SK-N-SH (cell line): Measurements from ENCODE around the gene CPEB4. TPM values are rescaled to one million over a fixed set of nuclear protein-coding genes. Genes with fewer than 3 reads are reported as not detected.

Source experiments
- CTCF ChIA-PET: fragments of 300-600, 350-600 bp; formaldehyde crosslinking; extraction: SDS; loops from one replicate; lab custom pipeline; 2021; lab: Yijun Ruan, JAX
- POLR2A ChIA-PET: fragments of 350-600 bp; sonication (Branson Sonifier 250); formaldehyde crosslinking; extraction: SDS; loops from one replicate; lab custom pipeline; 2020; ENCODE audit warnings: antibody characterized with exemption, inconsistent platforms; lab: Yijun Ruan, JAX
- DNase-seq: peaks from one replicate; pipeline ENCODE4 v3.0.0; 2012
- H2AFZ ChIP-seq: fragments of 200-600 bp; sonication (generic); 2 replicates; pipeline ENCODE4 v1.8.1; 2016; ENCODE audit warnings: antibody characterized with exemption, mild to moderate bottlenecking, low read depth
- H3F3A ChIP-seq: fragments of 200-600 bp; sonication (generic); replicated peaks from 2 replicates; pipeline ENCODE3; 2016; ENCODE audit warnings: antibody characterized with exemption, mild to moderate bottlenecking; ENCODE audit not compliant: insufficient read depth
- H3K27ac ChIP-seq, 2 experiments: fragments of 200-500 bp in 1 of 2; fragments of 200-600 bp in 1 of 2; sonication (Bioruptor generic) in 1 of 2; sonication (generic), shearing (Covaris generic) in 1 of 2; 2 replicates each; pipeline versions ENCODE4 v1.5.1 to v1.6.1; 2014 to 2016; ENCODE audit warnings: low read depth in 2 of 2, inconsistent platforms in 1 of 2, low read length in 1 of 2, mild to moderate bottlenecking in 1 of 2, mixed read lengths in 1 of 2
- H3K27me3 ChIP-seq: fragments of 200-600 bp; sonication (generic), shearing (Covaris generic); 2 replicates; pipeline ENCODE4 v1.6.1; 2016; ENCODE audit warnings: mixed run types; ENCODE audit not compliant: insufficient read depth
- H3K36me3 ChIP-seq, 2 experiments: fragments of 200-500 bp in 1 of 2; fragments of 200-600 bp in 1 of 2; sonication (Bioruptor generic) in 1 of 2; sonication (generic) in 1 of 2; replicated peaks in 1 of 2; 2 replicates each; pipeline versions ENCODE3 to v1.5.1; 2014 to 2016; ENCODE audit warnings: low read length in 1 of 2, mild to moderate bottlenecking in 1 of 2; ENCODE audit not compliant: insufficient read depth in 2 of 2, control insufficient read depth in 1 of 2
- H3K4me1 ChIP-seq, 2 experiments: fragments of 200-500 bp in 1 of 2; fragments of 200-600 bp in 1 of 2; sonication (Bioruptor generic) in 1 of 2; sonication (generic), shearing (Covaris generic) in 1 of 2; 2 replicates each; pipeline versions ENCODE4 v1.5.1 to v1.6.1; 2014 to 2016; ENCODE audit warnings: low read depth in 1 of 2, low read length in 1 of 2, mixed run types in 1 of 2; ENCODE audit not compliant: insufficient read depth in 2 of 2, control insufficient read depth in 1 of 2
- H3K4me2 ChIP-seq: fragments of 200-600 bp; sonication (generic), shearing (Covaris generic); 2 replicates; pipeline ENCODE4 v1.6.1; 2017; ENCODE audit warnings: mixed run types
- H3K4me3 ChIP-seq, 2 experiments: fragments of 200-500 bp in 1 of 2; fragments of 200-600 bp in 1 of 2; sonication (Bioruptor generic) in 1 of 2; sonication (generic), shearing (Covaris generic) in 1 of 2; 2 replicates each; pipeline versions ENCODE4 v1.5.1 to v1.8.1; 2014 to 2016; ENCODE audit warnings: low read depth in 2 of 2, inconsistent platforms in 1 of 2, low read length in 1 of 2, mild to moderate bottlenecking in 1 of 2, mixed read lengths in 1 of 2, moderate library complexity in 1 of 2
- H3K79me2 ChIP-seq: fragments of 200-600 bp; sonication (generic); 2 replicates; pipeline ENCODE4 v1.8.1; 2017; ENCODE audit warnings: mild to moderate bottlenecking; ENCODE audit not compliant: insufficient read depth
- H3K9ac ChIP-seq: fragments of 200-600 bp; sonication (generic); 2 replicates; pipeline ENCODE4 v1.6.1; 2017; ENCODE audit warnings: mixed run types
- H3K9me2 ChIP-seq: fragments of 200-600 bp; sonication (generic); 2 replicates; pipeline ENCODE4 v1.6.1; 2017; ENCODE audit warnings: mixed run types
- H3K9me3 ChIP-seq: fragments of 200-600 bp; sonication (generic); 2 replicates; pipeline ENCODE4 v1.6.1; 2017; ENCODE audit warnings: mixed run types, mild to moderate bottlenecking, moderate library complexity
- H4K20me1 ChIP-seq: fragments of 200-600 bp; sonication (generic); 2 replicates; pipeline ENCODE4 v1.6.1; 2017; ENCODE audit warnings: mild to moderate bottlenecking, mixed run types; ENCODE audit not compliant: insufficient read depth
- ELF1 ChIP-seq: IDR thresholded peaks from 2 replicates; pipeline ENCODE4 v1.4.0; 2012
- EP300 ChIP-seq, 2 experiments: IDR thresholded peaks; 2 replicates each; pipeline versions ENCODE4 v1.4.0 to v1.6.1; 2012; ENCODE audit warnings: borderline replicate concordance in 1 of 2, low read depth in 1 of 2, low read length in 1 of 2
- FOXM1 ChIP-seq: IDR thresholded peaks from 2 replicates; pipeline ENCODE4 v1.4.0; 2012; ENCODE audit warnings: low read depth, mild to moderate bottlenecking
- MEF2A ChIP-seq: IDR thresholded peaks from 2 replicates; pipeline ENCODE4 v1.4.0; 2012; ENCODE audit warnings: low read depth, borderline replicate concordance
- MXI1 ChIP-seq: IDR thresholded peaks from 2 replicates; pipeline ENCODE4 v1.6.1; 2012; ENCODE audit warnings: mild to moderate bottlenecking, low read depth, low read length, improper control_type of control experiment
- POLR2AphosphoS5 ChIP-seq: IDR thresholded peaks from 2 replicates; pipeline ENCODE4 v1.6.1; 2012; ENCODE audit warnings: low read depth, low read length
- RAD21 ChIP-seq: IDR thresholded peaks from 2 replicates; pipeline ENCODE4 v1.6.1; 2012; ENCODE audit warnings: mild to moderate bottlenecking, low read length
- RCOR1 ChIP-seq: fragments of 150-350 bp; IDR thresholded peaks from 2 replicates; pipeline ENCODE4 v1.6.1; 2017; ENCODE audit warnings: antibody characterized with exemption, low read length
- RFX5 ChIP-seq: IDR thresholded peaks from 2 replicates; pipeline ENCODE4 v1.6.1; 2012; ENCODE audit warnings: mild to moderate bottlenecking, improper control_type of control experiment, low read length
- SIN3A ChIP-seq: IDR thresholded peaks from 2 replicates; pipeline ENCODE4 v1.6.1; 2012; ENCODE audit warnings: low read depth, mild to moderate bottlenecking, low read length, moderate library complexity, borderline replicate concordance
- SMC3 ChIP-seq: IDR thresholded peaks from 2 replicates; pipeline ENCODE4 v1.6.1; 2012; ENCODE audit warnings: low read depth, low read length, improper control_type of control experiment
- TAF1 ChIP-seq: IDR thresholded peaks from 2 replicates; pipeline ENCODE4 v1.6.1; 2012; ENCODE audit warnings: low read depth, mild to moderate bottlenecking, low read length, moderate library complexity, borderline replicate concordance
- TCF12 ChIP-seq: IDR thresholded peaks from 2 replicates; pipeline ENCODE4 v1.4.0; 2012
- TEAD4 ChIP-seq: IDR thresholded peaks from 2 replicates; pipeline ENCODE4 v1.4.0; 2012; ENCODE audit warnings: mild to moderate bottlenecking, borderline replicate concordance; ENCODE audit not compliant: insufficient read depth
- YY1 ChIP-seq: IDR thresholded peaks from 2 replicates; pipeline ENCODE4 v1.4.0; 2012; ENCODE audit warnings: low read depth, mild to moderate bottlenecking
- WGBS: methylation state at CpG from one replicate; pipeline ENCODE4 v1.1.6; 2017; ENCODE audit warnings: low lambda C conversion rate; 5-methylcytosine and 5-hydroxymethylcytosine counted together
- polyA plus RNA-seq, 3 experiments: library from polyadenylated mRNA; depleted of rRNA; stranded (reverse); fragments of >200 nt; gene quantifications; 2 replicates each; pipeline ENCODE4 v1.2.3, GENCODE V29; 2012
- TF ChIP-seq, protein P1 (sequence below): IDR thresholded peaks from 2 replicates; pipeline ENCODE4 v1.4.0; 2012; ENCODE audit warnings: low read depth
- TF ChIP-seq, protein P2 (sequence below): IDR thresholded peaks from 2 replicates; pipeline ENCODE4 v1.6.1; 2012; ENCODE audit warnings: mild to moderate bottlenecking, low read depth, low read length, moderate library complexity
- TF ChIP-seq, protein P3 (sequence below): IDR thresholded peaks from 2 replicates; pipeline ENCODE4 v1.4.0; 2012; ENCODE audit warnings: low read depth, borderline replicate concordance
- TF ChIP-seq, protein P4 (sequence below): fragments of 200-600 bp; sonication (generic); IDR thresholded peaks from 2 replicates; pipeline ENCODE4 v1.6.1; 2017; ENCODE audit warnings: antibody characterized with exemption, mild to moderate bottlenecking, moderate library complexity

Gene CPEB4
- polyA plus RNA-seq, 1 of the 3 experiments (the other 2 are of a cell fraction) = 6.8 TPM

DNA sequence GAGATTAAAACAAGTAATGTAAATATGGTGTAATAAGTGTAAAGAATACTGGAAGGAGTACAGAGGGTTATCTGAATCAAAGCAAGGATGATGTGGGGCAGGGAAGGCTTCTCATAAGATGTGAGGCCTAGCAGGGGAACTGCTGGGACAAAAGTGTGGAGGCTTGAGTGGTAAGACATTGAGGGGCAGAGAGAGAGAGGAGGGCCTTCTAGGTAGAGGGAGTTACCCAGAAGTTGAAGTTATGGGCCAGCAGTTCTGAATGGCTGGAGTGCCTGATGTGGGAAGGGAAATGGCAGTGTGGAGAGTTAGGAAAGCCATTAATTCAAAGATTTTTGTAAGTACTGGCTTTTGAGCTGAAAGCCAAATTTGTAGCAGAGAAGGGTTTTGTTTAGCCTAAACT is 36.8 kb downstream of the CPEB4 start:
- peaks cover 3% of the 10 kb centered on the region; the same call in 1 of the 2 replicates for H4K20me1 ChIP-seq
- H3K4me3 ChIP-seq = no peak overlapping the region
- peaks cover 5% of the 10 kb centered on the region in 2 experiments for H3K36me3 ChIP-seq
- H3K9ac ChIP-seq = no peak overlapping the region
- H3K27me3 ChIP-seq = no peaks in the 10 kb centered on the region
- H3K4me2 ChIP-seq = no peak overlapping the region
- peak overlapping the region in 1 of 2 experiments; percentile 30; a peak in 2 of 4 replicates for H3K27ac ChIP-seq
- no peaks in the 10 kb centered on the region for H3K9me3 ChIP-seq
- peaks cover 78% of the 10 kb centered on the region for H3K79me2 ChIP-seq
- ChIA-PET POLR2A (no interaction called here), CTCF (interaction anchor here (0.6 to 2.9 kb wide), 40 partner anchors 8 to 392 kb away, joined by 3 to 45 read pairs (median 4); partner anchors contain the start of gene CPEB4)
- DNase-seq = no peak
- H3K9me2 ChIP-seq = no peaks in the 10 kb centered on the region
- TF ChIP-seq YY1 = no peak
- TF ChIP-seq EP300 (IDR thresholded peaks at IDR 0.05; ENCODE audit: borderline replicate concordance in 1 of 2, low read depth in 1 of 2, low read length in 1 of 2) = no peak
- no peak for TF ChIP-seq MXI1
- no peak for TF ChIP-seq SMC3
- no peak for TF ChIP-seq ELF1
- TF ChIP-seq RCOR1 = no peak
- TF ChIP-seq, protein P1, sequence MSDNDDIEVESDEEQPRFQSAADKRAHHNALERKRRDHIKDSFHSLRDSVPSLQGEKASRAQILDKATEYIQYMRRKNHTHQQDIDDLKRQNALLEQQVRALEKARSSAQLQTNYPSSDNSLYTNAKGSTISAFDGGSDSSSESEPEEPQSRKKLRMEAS = no peak
- TF ChIP-seq FOXM1 = no peak
- no peak for TF ChIP-seq SIN3A
- TF ChIP-seq TAF1 = no peak
- TF ChIP-seq TEAD4 = no peak
- H3F3A ChIP-seq = peaks cover 14% of the 10 kb centered on the region
- no peak overlapping the region for H2AFZ ChIP-seq
- peaks cover 8 to 30% of the 10 kb centered on the region in 2 experiments for H3K4me1 ChIP-seq

DNA sequence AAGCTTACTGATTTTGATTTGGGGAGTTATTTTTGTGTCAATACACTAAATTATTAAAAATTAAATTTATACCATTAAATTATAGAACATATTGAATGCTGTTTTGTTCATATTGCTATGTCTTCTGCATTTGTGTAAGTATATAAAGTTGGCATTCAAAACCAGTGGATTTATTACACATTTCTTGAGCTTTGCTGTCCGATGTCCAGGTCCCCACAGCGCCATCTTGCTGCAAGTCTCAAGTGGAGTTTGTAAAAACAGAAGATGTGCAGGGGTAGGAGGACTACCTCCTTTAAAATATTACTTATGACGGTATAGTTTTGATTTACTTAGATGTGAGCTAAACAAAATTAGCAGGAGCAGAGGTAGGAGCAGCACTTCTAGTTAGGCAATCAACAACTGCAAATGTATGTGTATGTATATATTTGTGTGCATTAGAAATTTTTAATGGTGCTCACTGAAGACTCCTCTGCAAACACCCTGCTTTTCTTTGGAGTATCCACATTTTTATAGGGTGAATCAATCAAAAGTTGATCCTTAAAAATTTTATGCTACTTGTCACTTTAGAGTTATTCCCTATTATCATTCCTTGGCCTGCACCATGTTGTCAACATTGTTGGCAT is 37.4 kb downstream of the CPEB4 start:
- 0 out of 2 replicates have a peak overlapping the region, but pooled peaks have one; percentile 14 for H3K4me2 ChIP-seq
- 56% methylated on average over 3 of the region's 3 CpGs for WGBS
- H3K27ac ChIP-seq = no peak overlapping the region
- no peak overlapping the region for H3K9ac ChIP-seq
- H3K9me3 ChIP-seq = no peaks in the 10 kb centered on the region
- peaks cover 76% of the 10 kb centered on the region for H3K79me2 ChIP-seq
- peak overlapping the region in 1 of 2 experiments; percentile 28; a peak in 1 of 4 replicates for H3K4me3 ChIP-seq
- H3F3A ChIP-seq = peaks cover 11% of the 10 kb centered on the region
- no peak overlapping the region for H2AFZ ChIP-seq
- CTCF ChIA-PET = interaction anchor here (0.6 to 2.9 kb wide), 43 partner anchors 9 to 391 kb away, joined by 3 to 45 read pairs (median 4); partner anchors contain the start of gene CPEB4
- H3K27me3 ChIP-seq = no peaks in the 10 kb centered on the region
- peaks cover 5 to 11% of the 10 kb centered on the region in 2 experiments for H3K36me3 ChIP-seq
- peaks cover 6 to 23% of the 10 kb centered on the region in 2 experiments for H3K4me1 ChIP-seq
- no peak for DNase-seq
- POLR2A ChIA-PET = interaction anchor here (0.7 kb wide), 1 partner anchor 36 kb away, joined by 3 read pairs; no protein-coding TSS in a partner anchor
- no peaks in the 10 kb centered on the region for H3K9me2 ChIP-seq
- H4K20me1 ChIP-seq = peaks cover 3% of the 10 kb centered on the region; the same call in 1 of the 2 replicates
- TF ChIP-seq, protein P2, sequence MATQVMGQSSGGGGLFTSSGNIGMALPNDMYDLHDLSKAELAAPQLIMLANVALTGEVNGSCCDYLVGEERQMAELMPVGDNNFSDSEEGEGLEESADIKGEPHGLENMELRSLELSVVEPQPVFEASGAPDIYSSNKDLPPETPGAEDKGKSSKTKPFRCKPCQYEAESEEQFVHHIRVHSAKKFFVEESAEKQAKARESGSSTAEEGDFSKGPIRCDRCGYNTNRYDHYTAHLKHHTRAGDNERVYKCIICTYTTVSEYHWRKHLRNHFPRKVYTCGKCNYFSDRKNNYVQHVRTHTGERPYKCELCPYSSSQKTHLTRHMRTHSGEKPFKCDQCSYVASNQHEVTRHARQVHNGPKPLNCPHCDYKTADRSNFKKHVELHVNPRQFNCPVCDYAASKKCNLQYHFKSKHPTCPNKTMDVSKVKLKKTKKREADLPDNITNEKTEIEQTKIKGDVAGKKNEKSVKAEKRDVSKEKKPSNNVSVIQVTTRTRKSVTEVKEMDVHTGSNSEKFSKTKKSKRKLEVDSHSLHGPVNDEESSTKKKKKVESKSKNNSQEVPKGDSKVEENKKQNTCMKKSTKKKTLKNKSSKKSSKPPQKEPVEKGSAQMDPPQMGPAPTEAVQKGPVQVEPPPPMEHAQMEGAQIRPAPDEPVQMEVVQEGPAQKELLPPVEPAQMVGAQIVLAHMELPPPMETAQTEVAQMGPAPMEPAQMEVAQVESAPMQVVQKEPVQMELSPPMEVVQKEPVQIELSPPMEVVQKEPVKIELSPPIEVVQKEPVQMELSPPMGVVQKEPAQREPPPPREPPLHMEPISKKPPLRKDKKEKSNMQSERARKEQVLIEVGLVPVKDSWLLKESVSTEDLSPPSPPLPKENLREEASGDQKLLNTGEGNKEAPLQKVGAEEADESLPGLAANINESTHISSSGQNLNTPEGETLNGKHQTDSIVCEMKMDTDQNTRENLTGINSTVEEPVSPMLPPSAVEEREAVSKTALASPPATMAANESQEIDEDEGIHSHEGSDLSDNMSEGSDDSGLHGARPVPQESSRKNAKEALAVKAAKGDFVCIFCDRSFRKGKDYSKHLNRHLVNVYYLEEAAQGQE = no peak
- TF ChIP-seq SIN3A (no peak), MEF2A (no peak), POLR2AphosphoS5 (no peak), SMC3 (peak; percentile 53), YY1 (no peak), TCF12 (no peak), RFX5 (no peak), TEAD4 (no peak), RAD21 (peak; percentile 77), MXI1 (no peak), RCOR1 (no peak)
- TF ChIP-seq, protein P3, sequence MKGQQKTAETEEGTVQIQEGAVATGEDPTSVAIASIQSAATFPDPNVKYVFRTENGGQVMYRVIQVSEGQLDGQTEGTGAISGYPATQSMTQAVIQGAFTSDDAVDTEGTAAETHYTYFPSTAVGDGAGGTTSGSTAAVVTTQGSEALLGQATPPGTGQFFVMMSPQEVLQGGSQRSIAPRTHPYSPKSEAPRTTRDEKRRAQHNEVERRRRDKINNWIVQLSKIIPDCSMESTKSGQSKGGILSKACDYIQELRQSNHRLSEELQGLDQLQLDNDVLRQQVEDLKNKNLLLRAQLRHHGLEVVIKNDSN = no peak
- TF ChIP-seq, protein P4, sequence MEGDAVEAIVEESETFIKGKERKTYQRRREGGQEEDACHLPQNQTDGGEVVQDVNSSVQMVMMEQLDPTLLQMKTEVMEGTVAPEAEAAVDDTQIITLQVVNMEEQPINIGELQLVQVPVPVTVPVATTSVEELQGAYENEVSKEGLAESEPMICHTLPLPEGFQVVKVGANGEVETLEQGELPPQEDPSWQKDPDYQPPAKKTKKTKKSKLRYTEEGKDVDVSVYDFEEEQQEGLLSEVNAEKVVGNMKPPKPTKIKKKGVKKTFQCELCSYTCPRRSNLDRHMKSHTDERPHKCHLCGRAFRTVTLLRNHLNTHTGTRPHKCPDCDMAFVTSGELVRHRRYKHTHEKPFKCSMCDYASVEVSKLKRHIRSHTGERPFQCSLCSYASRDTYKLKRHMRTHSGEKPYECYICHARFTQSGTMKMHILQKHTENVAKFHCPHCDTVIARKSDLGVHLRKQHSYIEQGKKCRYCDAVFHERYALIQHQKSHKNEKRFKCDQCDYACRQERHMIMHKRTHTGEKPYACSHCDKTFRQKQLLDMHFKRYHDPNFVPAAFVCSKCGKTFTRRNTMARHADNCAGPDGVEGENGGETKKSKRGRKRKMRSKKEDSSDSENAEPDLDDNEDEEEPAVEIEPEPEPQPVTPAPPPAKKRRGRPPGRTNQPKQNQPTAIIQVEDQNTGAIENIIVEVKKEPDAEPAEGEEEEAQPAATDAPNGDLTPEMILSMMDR = peak; percentile 67
